GM21447 (cell line): ENCODE data around the gene LRRC74B.

ENCODE experiments used
- ATAC-seq: cut with Tn5 transposase; IDR thresholded peaks from one replicate; pipeline ENCODE4 v1.9.1; 2021; ENCODE audit not compliant: unreplicated experiment

The LRRC74B gene

GRCh38 chr22:21101877-21102638 lies 56.3 kb downstream of the LRRC74B start:
- ATAC-seq = no peak

GRCh38 chr22:21102659-21103267 lies 57.0 kb downstream of the LRRC74B start:
- ATAC-seq = peak; percentile 63

- no peak for ATAC-seq
Observed at GRCh38 chr22:21103633-21104032, 57.9 kb downstream of the LRRC74B start.

- ATAC-seq = no peak
Observed at GRCh38 chr22:21104126-21104691, 58.5 kb downstream of the LRRC74B start.

- no peak for ATAC-seq
Observed at GRCh38 chr22:21105294-21105693, 59.5 kb downstream of the LRRC74B start.

- ATAC-seq = no peak
Observed at GRCh38 chr22:21106000-21106399, 60.3 kb downstream of the LRRC74B start.

GRCh38 chr22:21108379-21109115 lies 62.8 kb downstream of the LRRC74B start:
- ATAC-seq = no peak
